KMS-11 (cell line): ENCODE measurements around the gene LPP.

Experiments used
- H2AFZ ChIP-seq: fragments of 200-600 bp; sonication (generic); 2 replicates; pipeline ENCODE4 v1.6.1; 2016; ENCODE audit warnings: antibody characterized with exemption, mixed run types, low read depth
- H3K27ac ChIP-seq: fragments of 200-600 bp; sonication (generic); 2 replicates; pipeline ENCODE4 v1.6.1; 2016; ENCODE audit warnings: mild to moderate bottlenecking, mixed run types
- H3K27me3 ChIP-seq: fragments of 200-600 bp; sonication (generic); 2 replicates; pipeline ENCODE4 v1.6.1; 2017; ENCODE audit warnings: mild to moderate bottlenecking, low read depth, mixed run types, moderate library complexity; ENCODE audit not compliant: insufficient read depth
- H3K36me3 ChIP-seq: fragments of 200-600 bp; sonication (generic); 2 replicates; pipeline ENCODE4 v1.6.1; 2017; ENCODE audit warnings: mild to moderate bottlenecking, mixed run types; ENCODE audit not compliant: insufficient read depth
- H3K4me1 ChIP-seq: fragments of 200-600 bp; sonication (generic); 2 replicates; pipeline ENCODE4 v1.6.1; 2016; ENCODE audit warnings: mild to moderate bottlenecking, low read depth, mixed run types; ENCODE audit not compliant: poor library complexity, severe bottlenecking
- H3K4me2 ChIP-seq: fragments of 200-600 bp; sonication (generic); 2 replicates; pipeline ENCODE4 v1.7.0; 2016; ENCODE audit warnings: mild to moderate bottlenecking, mixed run types
- H3K4me3 ChIP-seq: fragments of 200-600 bp; sonication (generic); IDR thresholded peaks from 2 replicates; pipeline ENCODE4 v1.6.1; 2017; ENCODE audit warnings: low read depth, low read length, mixed read lengths; ENCODE audit not compliant: insufficient read depth
- H3K79me2 ChIP-seq: fragments of 200-600 bp; sonication (generic); 2 replicates; pipeline ENCODE4 v1.6.1; 2016; ENCODE audit warnings: low read depth, mixed run types; ENCODE audit not compliant: insufficient read depth
- H3K9ac ChIP-seq: fragments of 200-600 bp; sonication (generic); 2 replicates; pipeline ENCODE4 v1.6.1; 2016; ENCODE audit warnings: mild to moderate bottlenecking, mixed run types
- H4K20me1 ChIP-seq: fragments of 200-600 bp; sonication (generic); 2 replicates; pipeline ENCODE4 v1.6.1; 2016; ENCODE audit warnings: mild to moderate bottlenecking, mixed run types; ENCODE audit not compliant: insufficient read depth
- TF ChIP-seq, protein P1 (sequence below): fragments of 200-600 bp; sonication (generic); conservative IDR thresholded peaks from 2 replicates; pipeline ENCODE4 v1.6.1; 2017; ENCODE audit warnings: low read depth, mild to moderate bottlenecking, antibody characterized with exemption, low read length, moderate library complexity, mixed read lengths

The LPP gene

DNA sequence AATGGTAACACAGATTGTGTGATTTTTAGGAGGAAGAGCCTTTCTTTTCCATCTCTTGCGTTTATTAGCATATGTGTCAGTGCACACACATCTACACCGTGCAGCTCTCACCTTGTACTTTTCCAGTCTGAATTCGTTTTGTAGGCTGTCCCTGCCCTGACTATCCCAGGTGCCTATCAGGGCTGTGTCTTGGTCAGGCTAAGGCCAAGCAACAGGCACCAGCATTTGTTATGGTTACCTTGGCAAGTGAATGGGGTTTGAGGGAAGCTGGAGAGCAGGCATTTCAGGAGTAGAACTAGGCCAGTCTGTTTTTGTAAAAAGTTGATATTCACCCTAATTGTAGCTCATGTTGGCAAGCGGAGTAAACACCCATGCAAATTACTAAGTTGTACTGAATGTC lies 528.4 kb downstream of the LPP start:
- H3K36me3 ChIP-seq, result no peaks in the 10 kb centered on the region
- H3K4me2 ChIP-seq, result no peak overlapping the region
- no peaks in the 10 kb centered on the region for H3K4me1 ChIP-seq
- TF ChIP-seq, protein P1, sequence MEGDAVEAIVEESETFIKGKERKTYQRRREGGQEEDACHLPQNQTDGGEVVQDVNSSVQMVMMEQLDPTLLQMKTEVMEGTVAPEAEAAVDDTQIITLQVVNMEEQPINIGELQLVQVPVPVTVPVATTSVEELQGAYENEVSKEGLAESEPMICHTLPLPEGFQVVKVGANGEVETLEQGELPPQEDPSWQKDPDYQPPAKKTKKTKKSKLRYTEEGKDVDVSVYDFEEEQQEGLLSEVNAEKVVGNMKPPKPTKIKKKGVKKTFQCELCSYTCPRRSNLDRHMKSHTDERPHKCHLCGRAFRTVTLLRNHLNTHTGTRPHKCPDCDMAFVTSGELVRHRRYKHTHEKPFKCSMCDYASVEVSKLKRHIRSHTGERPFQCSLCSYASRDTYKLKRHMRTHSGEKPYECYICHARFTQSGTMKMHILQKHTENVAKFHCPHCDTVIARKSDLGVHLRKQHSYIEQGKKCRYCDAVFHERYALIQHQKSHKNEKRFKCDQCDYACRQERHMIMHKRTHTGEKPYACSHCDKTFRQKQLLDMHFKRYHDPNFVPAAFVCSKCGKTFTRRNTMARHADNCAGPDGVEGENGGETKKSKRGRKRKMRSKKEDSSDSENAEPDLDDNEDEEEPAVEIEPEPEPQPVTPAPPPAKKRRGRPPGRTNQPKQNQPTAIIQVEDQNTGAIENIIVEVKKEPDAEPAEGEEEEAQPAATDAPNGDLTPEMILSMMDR, result no peak
- H3K9ac ChIP-seq, result no peak overlapping the region
- no peaks in the 10 kb centered on the region for H3K79me2 ChIP-seq
- H3K27me3 ChIP-seq, result no peaks in the 10 kb centered on the region
- no peak overlapping the region for H3K4me3 ChIP-seq
- H3K27ac ChIP-seq, result no peak overlapping the region
- no peak overlapping the region for H2AFZ ChIP-seq
- no peaks in the 10 kb centered on the region for H4K20me1 ChIP-seq

DNA sequence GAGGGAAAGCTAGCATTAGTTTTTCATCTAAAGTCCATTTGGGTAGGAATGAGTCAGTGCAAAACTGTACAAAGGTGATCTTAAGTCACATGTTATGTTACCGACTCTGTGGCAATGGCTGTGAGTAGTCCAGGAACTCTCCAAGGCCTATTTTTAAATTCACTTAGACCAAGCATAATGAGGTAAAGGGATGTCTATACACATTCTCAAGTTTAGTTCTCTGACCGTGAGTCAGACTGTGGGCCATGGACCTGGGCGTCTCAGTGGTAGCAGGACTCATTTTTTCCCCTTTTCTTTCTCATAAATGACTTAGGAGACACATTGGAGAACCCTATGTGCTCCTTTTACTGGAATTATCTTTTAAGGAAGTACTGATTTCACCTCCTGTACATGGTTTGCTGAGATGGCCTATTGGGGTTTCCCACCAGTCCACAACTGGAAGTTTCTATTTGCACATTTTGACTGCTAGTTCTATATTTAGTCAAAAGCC lies 529.1 kb downstream of the LPP start:
- Histone ChIP-seq H3K4me2 (no peak overlapping the region), H3K79me2 (no peaks in the 10 kb centered on the region), H3K4me3 (no peak overlapping the region), H3K27ac (no peak overlapping the region), H3K9ac (no peak overlapping the region), H3K36me3 (no peaks in the 10 kb centered on the region), H3K27me3 (no peaks in the 10 kb centered on the region), H3K4me1 (no peaks in the 10 kb centered on the region), H2AFZ (no peak overlapping the region), H4K20me1 (no peaks in the 10 kb centered on the region)
- TF ChIP-seq, protein P1, result no peak

DNA sequence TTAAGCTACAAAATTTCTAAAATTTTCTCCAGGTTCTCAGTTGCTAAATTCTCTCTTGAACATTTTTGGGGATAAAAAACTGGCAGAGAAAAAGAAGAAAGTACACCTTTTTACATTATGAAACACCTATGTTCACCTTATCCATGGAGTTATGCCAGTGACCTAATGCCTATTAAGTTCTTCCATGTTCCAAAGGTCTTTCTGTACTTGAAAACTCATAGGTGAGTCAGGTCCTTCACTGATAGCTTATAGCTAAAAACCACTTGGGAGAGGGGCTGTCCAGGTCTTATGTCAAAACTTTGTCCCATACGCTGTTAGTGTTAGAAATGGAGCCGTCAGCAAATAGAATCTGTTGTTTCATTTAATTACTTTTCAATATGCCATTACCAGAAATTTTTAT lies 530.3 kb downstream of the LPP start:
- H3K27ac ChIP-seq, result no peak overlapping the region
- no peak overlapping the region for H3K4me3 ChIP-seq
- no peaks in the 10 kb centered on the region for H3K27me3 ChIP-seq
- no peaks in the 10 kb centered on the region for H3K36me3 ChIP-seq
- H3K79me2 ChIP-seq, result no peaks in the 10 kb centered on the region
- no peaks in the 10 kb centered on the region for H4K20me1 ChIP-seq
- TF ChIP-seq, protein P1, result no peak
- no peak overlapping the region for H3K9ac ChIP-seq
- no peaks in the 10 kb centered on the region for H3K4me1 ChIP-seq
- no peak overlapping the region for H2AFZ ChIP-seq
- no peak overlapping the region for H3K4me2 ChIP-seq

DNA sequence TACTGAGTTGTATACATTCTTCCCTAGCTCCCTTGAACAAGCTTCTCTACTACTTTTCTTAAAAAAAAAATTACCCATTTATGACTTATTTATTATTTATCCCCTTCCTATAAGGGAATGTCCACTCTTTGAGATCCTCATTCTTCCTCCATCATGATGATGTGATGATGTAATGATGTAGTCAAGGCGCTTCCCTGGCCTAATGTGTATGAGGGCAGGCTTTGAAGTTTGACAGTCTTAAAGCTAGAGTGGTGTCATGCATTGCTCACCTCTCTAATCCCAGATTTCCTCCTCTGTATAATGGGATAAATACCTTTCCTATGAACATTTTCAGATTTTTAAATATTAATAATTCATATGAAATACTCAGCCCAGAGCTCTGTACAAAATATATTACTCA lies 531.8 kb downstream of the LPP start:
- Histone ChIP-seq H3K27ac (no peak overlapping the region), H3K4me2 (no peak overlapping the region)

More for the DNA sequence above, 531.8 kb downstream of the LPP start:
- TF ChIP-seq, protein P1, result no peak
- Histone ChIP-seq H4K20me1 (no peaks in the 10 kb centered on the region), H3K9ac (no peak overlapping the region), H3K79me2 (no peaks in the 10 kb centered on the region), H3K4me1 (no peaks in the 10 kb centered on the region), H3K36me3 (no peaks in the 10 kb centered on the region), H2AFZ (no peak overlapping the region), H3K27me3 (no peaks in the 10 kb centered on the region), H3K4me3 (no peak overlapping the region)
